Glutamatergic neuron (in vitro differentiated cells): ENCODE data around the gene PTPRO. TPM values are rescaled to one million over a fixed set of nuclear protein-coding genes. Genes with fewer than 3 reads are reported as not detected.

ENCODE experiments used
- DNase-seq: peaks from one replicate; pipeline ENCODE4 v3.0.0; 2022
- H3K27ac Mint-ChIP-seq: one replicate; pipeline ENCODE4 v1.8.0; 2020; ENCODE audit warnings: mild to moderate bottlenecking, mixed read lengths, inconsistent platforms; ENCODE audit not compliant: unreplicated experiment
- H3K27me3 Mint-ChIP-seq: one replicate; pipeline ENCODE4 v1.8.0; 2020; ENCODE audit warnings: mild to moderate bottlenecking, moderate library complexity, mixed read lengths, inconsistent platforms; ENCODE audit not compliant: unreplicated experiment
- H3K36me3 Mint-ChIP-seq: one replicate; pipeline ENCODE4 v1.8.0; 2020; ENCODE audit warnings: mild to moderate bottlenecking, mixed read lengths, inconsistent platforms; ENCODE audit not compliant: unreplicated experiment
- H3K4me1 Mint-ChIP-seq: one replicate; pipeline ENCODE4 v1.8.0; 2020; ENCODE audit warnings: mild to moderate bottlenecking, low read depth, mixed read lengths, inconsistent platforms; ENCODE audit not compliant: unreplicated experiment
- H3K4me3 Mint-ChIP-seq: one replicate; pipeline ENCODE4 v1.8.0; 2020; ENCODE audit warnings: mild to moderate bottlenecking, mixed read lengths, inconsistent platforms; ENCODE audit not compliant: unreplicated experiment
- H3K9me3 Mint-ChIP-seq: one replicate; pipeline ENCODE4 v1.8.0; 2020; ENCODE audit warnings: mild to moderate bottlenecking, moderate library complexity, mixed read lengths, inconsistent platforms; ENCODE audit not compliant: unreplicated experiment
- total RNA-seq: library from RNA; stranded (reverse); fragmentation: NEBNext Ultra II Directional; extraction: Animal tissue kit (Norgen Biotek cat#: 25700); gene quantifications from one replicate; pipeline ENCODE4 v1.2.1, GENCODE V29; 2021; ENCODE audit not compliant: unreplicated experiment
- TF ChIP-seq, protein P1 (sequence below): fragments of 200-600 bp; sonication (generic); IDR thresholded peaks from one replicate; pipeline ENCODE4 v1.5.0; 2021; ENCODE audit not compliant: partially characterized antibody, unreplicated experiment

The PTPRO gene
- total RNA-seq, 1 donor from 2014 or later, result 32.5 TPM

DNA sequence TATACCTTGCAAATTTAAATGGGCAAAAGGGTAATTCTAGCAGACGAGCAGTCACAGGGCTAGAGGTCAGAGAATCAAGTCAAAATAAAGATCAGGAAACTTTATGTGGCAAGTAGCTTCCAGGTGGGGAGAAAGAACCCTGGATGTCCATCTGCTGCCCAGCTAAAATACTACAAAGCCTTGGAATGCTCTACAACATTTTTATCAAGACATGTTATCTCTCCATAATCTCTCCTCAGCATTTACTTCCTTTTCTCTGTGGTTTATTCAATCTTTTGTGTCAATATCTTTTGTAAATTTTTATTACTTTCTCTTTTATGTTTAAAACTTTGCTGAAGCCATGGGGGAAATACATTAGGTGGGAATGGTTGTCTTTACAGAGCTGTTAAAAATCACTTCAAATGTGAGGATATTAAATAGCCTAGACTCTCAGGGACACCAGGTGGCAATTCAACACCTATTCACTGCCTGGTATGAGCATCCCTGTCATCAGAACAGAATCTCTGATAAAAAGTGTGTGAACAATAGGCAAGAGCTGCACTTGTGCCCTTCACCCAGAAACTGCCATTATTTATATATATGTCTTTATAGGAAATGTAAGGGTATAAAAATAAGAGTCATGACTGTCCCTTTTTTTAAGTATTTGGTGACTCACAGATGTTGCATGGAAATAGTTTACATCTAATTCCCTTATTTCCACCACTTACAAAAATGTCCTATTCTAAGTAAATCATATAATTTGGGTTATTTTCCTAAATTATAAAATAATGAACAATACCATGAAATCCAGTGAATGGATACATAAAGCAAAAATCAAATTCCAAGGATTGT, 314.0 kb downstream of the PTPRO start:
- TF ChIP-seq, protein P1, sequence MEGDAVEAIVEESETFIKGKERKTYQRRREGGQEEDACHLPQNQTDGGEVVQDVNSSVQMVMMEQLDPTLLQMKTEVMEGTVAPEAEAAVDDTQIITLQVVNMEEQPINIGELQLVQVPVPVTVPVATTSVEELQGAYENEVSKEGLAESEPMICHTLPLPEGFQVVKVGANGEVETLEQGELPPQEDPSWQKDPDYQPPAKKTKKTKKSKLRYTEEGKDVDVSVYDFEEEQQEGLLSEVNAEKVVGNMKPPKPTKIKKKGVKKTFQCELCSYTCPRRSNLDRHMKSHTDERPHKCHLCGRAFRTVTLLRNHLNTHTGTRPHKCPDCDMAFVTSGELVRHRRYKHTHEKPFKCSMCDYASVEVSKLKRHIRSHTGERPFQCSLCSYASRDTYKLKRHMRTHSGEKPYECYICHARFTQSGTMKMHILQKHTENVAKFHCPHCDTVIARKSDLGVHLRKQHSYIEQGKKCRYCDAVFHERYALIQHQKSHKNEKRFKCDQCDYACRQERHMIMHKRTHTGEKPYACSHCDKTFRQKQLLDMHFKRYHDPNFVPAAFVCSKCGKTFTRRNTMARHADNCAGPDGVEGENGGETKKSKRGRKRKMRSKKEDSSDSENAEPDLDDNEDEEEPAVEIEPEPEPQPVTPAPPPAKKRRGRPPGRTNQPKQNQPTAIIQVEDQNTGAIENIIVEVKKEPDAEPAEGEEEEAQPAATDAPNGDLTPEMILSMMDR, result no peak
- H3K9me3 Mint-ChIP-seq, result no peaks in the 10 kb centered on the region
- H3K4me3 Mint-ChIP-seq, result no peak overlapping the region
- no peak for DNase-seq
- no peaks in the 10 kb centered on the region for H3K27me3 Mint-ChIP-seq
- no peak overlapping the region for H3K27ac Mint-ChIP-seq
- no peaks in the 10 kb centered on the region for H3K4me1 Mint-ChIP-seq
- H3K36me3 Mint-ChIP-seq, result no peaks in the 10 kb centered on the region

DNA sequence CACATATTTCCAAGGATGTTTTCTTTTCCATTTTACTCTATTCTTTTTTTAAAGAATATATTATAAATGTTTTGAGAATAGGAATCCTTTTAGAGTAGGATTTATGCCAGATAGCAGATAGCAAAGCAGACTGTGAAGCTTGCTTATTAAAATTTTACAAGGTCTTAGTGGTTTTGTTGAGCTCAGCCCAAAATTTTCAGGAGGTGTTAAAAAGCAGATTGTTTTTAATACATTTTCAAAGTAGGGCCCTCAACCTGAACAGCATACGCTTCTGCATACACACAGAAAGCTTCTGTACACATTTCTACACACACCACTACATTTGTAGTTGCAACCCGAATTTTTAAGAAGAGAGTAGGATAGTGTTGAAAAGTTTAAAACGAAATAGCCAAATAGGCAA, 315.9 kb downstream of the PTPRO start:
- H3K4me1 Mint-ChIP-seq, result no peaks in the 10 kb centered on the region
- H3K36me3 Mint-ChIP-seq, result no peaks in the 10 kb centered on the region
- no peak overlapping the region for H3K4me3 Mint-ChIP-seq
- DNase-seq, result no peak
- no peak overlapping the region for H3K27ac Mint-ChIP-seq
- no peaks in the 10 kb centered on the region for H3K27me3 Mint-ChIP-seq
- TF ChIP-seq, protein P1, result no peak
- no peaks in the 10 kb centered on the region for H3K9me3 Mint-ChIP-seq

DNA sequence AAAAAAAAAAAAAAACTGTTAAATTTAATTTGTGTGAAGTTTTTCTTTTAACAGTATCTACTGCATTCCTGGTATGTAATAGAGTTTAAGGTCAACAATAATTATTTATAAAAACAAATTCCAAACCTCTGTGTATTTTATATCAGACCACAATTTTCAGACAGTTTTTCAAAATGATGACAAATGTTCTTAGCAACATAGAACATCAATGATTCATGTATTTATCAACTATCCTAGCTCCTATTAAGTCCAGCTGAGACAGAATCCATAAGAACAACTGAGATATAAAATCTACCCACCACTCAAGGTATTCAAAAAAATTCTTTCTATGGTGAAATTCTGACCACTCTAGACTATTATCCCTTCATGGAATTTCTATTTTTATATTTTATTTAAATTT, 322.4 kb downstream of the PTPRO start:
- no peak for DNase-seq
- no peak overlapping the region for H3K4me3 Mint-ChIP-seq
- no peak overlapping the region for H3K27ac Mint-ChIP-seq
- no peaks in the 10 kb centered on the region for H3K36me3 Mint-ChIP-seq
- no peaks in the 10 kb centered on the region for H3K9me3 Mint-ChIP-seq
- H3K27me3 Mint-ChIP-seq, result peaks cover 1% of the 10 kb centered on the region
- TF ChIP-seq, protein P1, result no peak
- no peaks in the 10 kb centered on the region for H3K4me1 Mint-ChIP-seq

DNA sequence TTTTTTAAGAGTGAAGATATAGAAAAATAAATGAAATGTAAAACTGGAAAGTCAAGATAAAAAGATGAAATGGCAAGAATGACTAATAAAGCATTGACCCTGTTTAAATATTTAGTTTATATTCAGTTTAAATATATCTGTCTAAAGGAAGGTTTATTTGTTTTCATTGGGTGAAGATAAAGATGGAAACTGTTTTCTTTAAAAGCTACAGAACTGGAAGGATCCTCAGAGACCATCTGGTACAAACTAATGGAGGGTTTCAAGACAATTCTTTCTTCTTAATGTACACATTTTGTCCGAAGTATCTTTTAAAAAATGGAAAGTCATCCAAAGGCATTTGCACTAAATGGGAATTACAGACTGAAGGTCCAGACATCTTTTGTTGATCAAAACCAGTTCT, 324.3 kb downstream of the PTPRO start:
- H3K4me3 Mint-ChIP-seq, result no peak overlapping the region
- H3K27me3 Mint-ChIP-seq, result peaks cover 1% of the 10 kb centered on the region
- no peak overlapping the region for H3K27ac Mint-ChIP-seq
- no peaks in the 10 kb centered on the region for H3K36me3 Mint-ChIP-seq
- DNase-seq, result no peak
- TF ChIP-seq, protein P1, result no peak
- peaks cover 7% of the 10 kb centered on the region for H3K4me1 Mint-ChIP-seq
- no peaks in the 10 kb centered on the region for H3K9me3 Mint-ChIP-seq

Other genes with a start within 250 kb of the PTPRO start
- not detected for gene RERG, start 101.1 kb upstream of the PTPRO start, total RNA-seq